GM23338 (cell line): ENCODE data around the gene AOAH. TPM values are rescaled to one million over a fixed set of nuclear protein-coding genes. Genes with fewer than 3 reads are reported as not detected.

ENCODE experiments used
- ATAC-seq: fragments of 200-7000 bp; cut with Tn5 transposase; 3 replicates; pipeline ENCODE4 v1.9.1; 2020
- DNase-seq: peaks from one replicate; pipeline ENCODE4 v3.0.0-alpha.2; 2015; ENCODE audit warnings: low spot score
- H2AFZ ChIP-seq: fragments of 200-600 bp; sonication (generic); 2 replicates; pipeline ENCODE4 v1.8.0; 2016; ENCODE audit warnings: antibody characterized with exemption, mild to moderate bottlenecking, moderate library complexity
- H3F3A ChIP-seq: fragments of 200-600 bp; sonication (generic); replicated peaks from 2 replicates; pipeline ENCODE4 v1.8.0; 2017; ENCODE audit warnings: antibody characterized with exemption, mixed run types, low read depth
- H3K27ac ChIP-seq: fragments of 200-600 bp; sonication (generic); 2 replicates; pipeline ENCODE4 v1.6.1; 2016; ENCODE audit warnings: low read depth
- H3K27me3 ChIP-seq: fragments of 200-600 bp; sonication (generic); 2 replicates; pipeline ENCODE4 v1.8.0; 2016; ENCODE audit warnings: mild to moderate bottlenecking, mixed run types, moderate library complexity; ENCODE audit not compliant: insufficient read depth
- H3K36me3 ChIP-seq: fragments of 200-600 bp; sonication (generic); 2 replicates; pipeline ENCODE4 v1.8.0; 2016; ENCODE audit warnings: mild to moderate bottlenecking; ENCODE audit not compliant: insufficient read depth
- H3K4me1 ChIP-seq: fragments of 200-600 bp; sonication (generic); 2 replicates; pipeline ENCODE4 v1.8.0; 2016; ENCODE audit warnings: mild to moderate bottlenecking, moderate library complexity; ENCODE audit not compliant: insufficient read depth
- H3K4me2 ChIP-seq: fragments of 200-600 bp; sonication (generic); 2 replicates; pipeline ENCODE4 v1.7.1; 2017; ENCODE audit warnings: mixed run types
- H3K4me3 ChIP-seq: fragments of 200-600 bp; sonication (generic); 2 replicates; pipeline ENCODE4 v1.6.1; 2016; ENCODE audit warnings: mixed run types
- H3K79me2 ChIP-seq: fragments of 200-600 bp; sonication (generic); replicated peaks from 2 replicates; pipeline ENCODE4 v1.8.0; 2017; ENCODE audit warnings: mild to moderate bottlenecking; ENCODE audit not compliant: insufficient read depth
- H3K9me2 ChIP-seq: fragments of 200-600 bp; sonication (generic); 2 replicates; pipeline ENCODE4 v1.8.0; 2017; ENCODE audit not compliant: insufficient read depth
- H4K20me1 ChIP-seq: fragments of 200-600 bp; sonication (generic); replicated peaks from 2 replicates; pipeline ENCODE4 v1.8.0; 2017; ENCODE audit warnings: mild to moderate bottlenecking; ENCODE audit not compliant: insufficient read depth
- H3K27ac Mint-ChIP-seq: 2 replicates; pipeline ENCODE4 v1.8.0; 2020; ENCODE audit warnings: inconsistent platforms, mild to moderate bottlenecking, moderate library complexity, mixed read lengths
- H3K27me3 Mint-ChIP-seq: 3 replicates; pipeline ENCODE4 v1.8.0; 2022; ENCODE audit warnings: low read depth, mild to moderate bottlenecking, moderate library complexity, mixed read lengths, inconsistent platforms; ENCODE audit not compliant: insufficient read depth, poor library complexity
- H3K36me3 Mint-ChIP-seq: 3 replicates; pipeline ENCODE4 v1.8.0; 2021; ENCODE audit warnings: low read depth, mild to moderate bottlenecking, inconsistent platforms, moderate library complexity, mixed read lengths
- H3K4me1 Mint-ChIP-seq: 3 replicates; pipeline ENCODE4 v1.8.0; 2020; ENCODE audit warnings: mild to moderate bottlenecking, inconsistent platforms, mixed read lengths
- H3K4me3 Mint-ChIP-seq: 3 replicates; pipeline ENCODE4 v1.8.0; 2021; ENCODE audit warnings: moderate library complexity, mild to moderate bottlenecking, inconsistent platforms, mixed read lengths
- H3K9me3 Mint-ChIP-seq: 3 replicates; pipeline ENCODE4 v1.8.0; 2020; ENCODE audit warnings: moderate library complexity, mild to moderate bottlenecking, inconsistent platforms, mixed read lengths
- CREB1 ChIP-seq: fragments of 250-450 bp; sonication (Bioruptor Pico); IDR thresholded peaks from 2 replicates; pipeline ENCODE4 v1.5.0; 2020; ENCODE audit warnings: low read depth, mild to moderate bottlenecking, moderate library complexity
- CTCF ChIP-seq, 2 experiments: fragments of 200-600 bp in 1 of 2; sonication (generic) in 1 of 2; conservative IDR thresholded peaks; 2 replicates each; pipeline versions ENCODE4 v1.5.1 to v1.6.1; 2016 to 2017; ENCODE audit warnings: antibody characterized with exemption in 2 of 2, low read depth in 2 of 2, mild to moderate bottlenecking in 2 of 2, moderate library complexity in 1 of 2
- JUNB ChIP-seq: IDR thresholded peaks from one replicate; pipeline ENCODE4 v1.6.1; 2016; ENCODE audit warnings: antibody characterized with exemption; ENCODE audit not compliant: unreplicated experiment
- NANOG ChIP-seq: IDR thresholded peaks from 2 replicates; pipeline ENCODE4 v1.6.1; 2016; ENCODE audit warnings: antibody characterized with exemption, borderline replicate concordance
- POLR2AphosphoS5 ChIP-seq: IDR thresholded peaks from 2 replicates; pipeline ENCODE4 v1.6.1; 2016; ENCODE audit warnings: antibody characterized with exemption, low read depth
- REST ChIP-seq: IDR thresholded peaks from one replicate; pipeline ENCODE4 v1.6.1; 2018; ENCODE audit warnings: antibody characterized with exemption; ENCODE audit not compliant: unreplicated experiment
- ZNF114 ChIP-seq: fragments of 250-450 bp; sonication (Bioruptor Pico); IDR thresholded peaks from 2 replicates; pipeline ENCODE4 v1.5.0; 2020; ENCODE audit warnings: mild to moderate bottlenecking, moderate library complexity
- ZNF331 ChIP-seq: fragments of 250-450 bp; sonication (Bioruptor Pico); IDR thresholded peaks from 2 replicates; pipeline ENCODE4 v1.5.0; 2020; ENCODE audit warnings: low read depth, mild to moderate bottlenecking, moderate library complexity
- polyA plus RNA-seq: library from polyadenylated mRNA; unstranded; fragments of >200 nt; fragmentation: Nextera tagmentation; extraction: Ambion mirVana; gene quantifications from 2 replicates; pipeline ENCODE4 v1.2.1, GENCODE V29; 2016
- total RNA-seq: library from RNA; depleted of rRNA; stranded (reverse); fragments of >200 nt; shearing (Covaris generic); gene quantifications from 2 replicates; pipeline ENCODE4 v1.2.3, GENCODE V29; 2014
- TF ChIP-seq, protein P1 (sequence below): fragments of 250-450 bp; sonication (Bioruptor Pico); IDR thresholded peaks from 2 replicates; pipeline ENCODE4 v1.5.0; 2020; ENCODE audit warnings: mild to moderate bottlenecking, moderate library complexity

AOAH gene
- total and polyA plus RNA-seq, 2 experiments from 2014 or later: not detected

GRCh38 chr7:36723291-36723690 lies 1.0 kb downstream of the AOAH start:
- no peak for TF ChIP-seq JUNB
- TF ChIP-seq ZNF114 (CRISPR knock-in tag): no peak
- H3F3A ChIP-seq: no peaks in the 10 kb centered on the region
- H3K4me2 ChIP-seq: no peak overlapping the region
- H3K36me3 ChIP-seq: no peaks in the 10 kb centered on the region
- peaks cover 2% of the 10 kb centered on the region for H3K27me3 Mint-ChIP-seq
- no peak overlapping the region for H3K27ac Mint-ChIP-seq
- no peak overlapping the region for H3K4me3 ChIP-seq
- peaks cover 9% of the 10 kb centered on the region; the same call in 1 of the 2 replicates for H3K9me2 ChIP-seq
- no peak overlapping the region for H3K27ac ChIP-seq
- no peaks in the 10 kb centered on the region for H3K27me3 ChIP-seq
- no peaks in the 10 kb centered on the region for H3K9me3 Mint-ChIP-seq
- no peaks in the 10 kb centered on the region for H3K36me3 Mint-ChIP-seq
- no peaks in the 10 kb centered on the region for H4K20me1 ChIP-seq
- H3K4me1 ChIP-seq: no peaks in the 10 kb centered on the region
- ATAC-seq (no peak), DNase-seq (no peak)
- no peak overlapping the region for H3K4me3 Mint-ChIP-seq
- H3K79me2 ChIP-seq: no peaks in the 10 kb centered on the region
- no peaks in the 10 kb centered on the region; the same call in 2 of the 3 replicates for H3K4me1 Mint-ChIP-seq
- H2AFZ ChIP-seq: no peak overlapping the region

DNA sequence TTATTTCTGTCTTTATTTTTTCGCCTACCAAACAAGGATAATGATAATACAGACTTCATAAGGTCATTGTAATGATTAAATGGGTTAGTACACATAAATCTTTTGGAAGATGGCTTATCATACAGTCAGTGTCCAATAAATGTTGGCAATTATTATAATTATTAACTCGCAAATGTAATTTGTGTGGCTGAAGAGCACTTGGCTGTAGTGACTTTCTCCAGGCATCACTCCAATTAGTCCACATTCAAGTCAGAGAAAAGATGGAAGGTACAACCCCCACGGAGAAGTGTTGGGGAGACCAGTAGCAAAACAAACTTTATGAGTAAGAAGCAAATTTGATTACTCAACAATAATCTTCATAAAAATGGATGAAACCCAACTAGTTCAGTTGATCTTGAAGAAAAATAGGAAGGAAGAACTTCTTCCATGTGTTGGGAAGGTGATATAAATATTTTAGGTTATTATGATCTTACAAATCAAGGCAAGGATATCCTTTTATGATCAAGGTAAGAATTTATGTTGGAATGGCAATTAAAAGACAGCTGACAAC lies 5.1 kb downstream of the AOAH start:
- Histone ChIP-seq H3K27ac (no peak overlapping the region), H3K4me1 (no peaks in the 10 kb centered on the region), H2AFZ (no peak overlapping the region), H3K4me3 (no peak overlapping the region), H3F3A (no peaks in the 10 kb centered on the region), H3K9me2 (peaks cover 9% of the 10 kb centered on the region; the same call in 1 of the 2 replicates), H3K36me3 (no peaks in the 10 kb centered on the region), H3K4me2 (no peak overlapping the region), H4K20me1 (no peaks in the 10 kb centered on the region), H3K79me2 (no peaks in the 10 kb centered on the region), H3K27me3 (no peaks in the 10 kb centered on the region)
- H3K27me3 Mint-ChIP-seq: peaks cover 1% of the 10 kb centered on the region
- no peak for ATAC-seq
- H3K9me3 Mint-ChIP-seq: no peaks in the 10 kb centered on the region
- H3K4me1 Mint-ChIP-seq: no peaks in the 10 kb centered on the region
- H3K27ac Mint-ChIP-seq: no peak overlapping the region
- no peak for DNase-seq
- H3K4me3 Mint-ChIP-seq: no peak overlapping the region
- no peaks in the 10 kb centered on the region for H3K36me3 Mint-ChIP-seq
- no peak for TF ChIP-seq NANOG
- TF ChIP-seq, protein P1, sequence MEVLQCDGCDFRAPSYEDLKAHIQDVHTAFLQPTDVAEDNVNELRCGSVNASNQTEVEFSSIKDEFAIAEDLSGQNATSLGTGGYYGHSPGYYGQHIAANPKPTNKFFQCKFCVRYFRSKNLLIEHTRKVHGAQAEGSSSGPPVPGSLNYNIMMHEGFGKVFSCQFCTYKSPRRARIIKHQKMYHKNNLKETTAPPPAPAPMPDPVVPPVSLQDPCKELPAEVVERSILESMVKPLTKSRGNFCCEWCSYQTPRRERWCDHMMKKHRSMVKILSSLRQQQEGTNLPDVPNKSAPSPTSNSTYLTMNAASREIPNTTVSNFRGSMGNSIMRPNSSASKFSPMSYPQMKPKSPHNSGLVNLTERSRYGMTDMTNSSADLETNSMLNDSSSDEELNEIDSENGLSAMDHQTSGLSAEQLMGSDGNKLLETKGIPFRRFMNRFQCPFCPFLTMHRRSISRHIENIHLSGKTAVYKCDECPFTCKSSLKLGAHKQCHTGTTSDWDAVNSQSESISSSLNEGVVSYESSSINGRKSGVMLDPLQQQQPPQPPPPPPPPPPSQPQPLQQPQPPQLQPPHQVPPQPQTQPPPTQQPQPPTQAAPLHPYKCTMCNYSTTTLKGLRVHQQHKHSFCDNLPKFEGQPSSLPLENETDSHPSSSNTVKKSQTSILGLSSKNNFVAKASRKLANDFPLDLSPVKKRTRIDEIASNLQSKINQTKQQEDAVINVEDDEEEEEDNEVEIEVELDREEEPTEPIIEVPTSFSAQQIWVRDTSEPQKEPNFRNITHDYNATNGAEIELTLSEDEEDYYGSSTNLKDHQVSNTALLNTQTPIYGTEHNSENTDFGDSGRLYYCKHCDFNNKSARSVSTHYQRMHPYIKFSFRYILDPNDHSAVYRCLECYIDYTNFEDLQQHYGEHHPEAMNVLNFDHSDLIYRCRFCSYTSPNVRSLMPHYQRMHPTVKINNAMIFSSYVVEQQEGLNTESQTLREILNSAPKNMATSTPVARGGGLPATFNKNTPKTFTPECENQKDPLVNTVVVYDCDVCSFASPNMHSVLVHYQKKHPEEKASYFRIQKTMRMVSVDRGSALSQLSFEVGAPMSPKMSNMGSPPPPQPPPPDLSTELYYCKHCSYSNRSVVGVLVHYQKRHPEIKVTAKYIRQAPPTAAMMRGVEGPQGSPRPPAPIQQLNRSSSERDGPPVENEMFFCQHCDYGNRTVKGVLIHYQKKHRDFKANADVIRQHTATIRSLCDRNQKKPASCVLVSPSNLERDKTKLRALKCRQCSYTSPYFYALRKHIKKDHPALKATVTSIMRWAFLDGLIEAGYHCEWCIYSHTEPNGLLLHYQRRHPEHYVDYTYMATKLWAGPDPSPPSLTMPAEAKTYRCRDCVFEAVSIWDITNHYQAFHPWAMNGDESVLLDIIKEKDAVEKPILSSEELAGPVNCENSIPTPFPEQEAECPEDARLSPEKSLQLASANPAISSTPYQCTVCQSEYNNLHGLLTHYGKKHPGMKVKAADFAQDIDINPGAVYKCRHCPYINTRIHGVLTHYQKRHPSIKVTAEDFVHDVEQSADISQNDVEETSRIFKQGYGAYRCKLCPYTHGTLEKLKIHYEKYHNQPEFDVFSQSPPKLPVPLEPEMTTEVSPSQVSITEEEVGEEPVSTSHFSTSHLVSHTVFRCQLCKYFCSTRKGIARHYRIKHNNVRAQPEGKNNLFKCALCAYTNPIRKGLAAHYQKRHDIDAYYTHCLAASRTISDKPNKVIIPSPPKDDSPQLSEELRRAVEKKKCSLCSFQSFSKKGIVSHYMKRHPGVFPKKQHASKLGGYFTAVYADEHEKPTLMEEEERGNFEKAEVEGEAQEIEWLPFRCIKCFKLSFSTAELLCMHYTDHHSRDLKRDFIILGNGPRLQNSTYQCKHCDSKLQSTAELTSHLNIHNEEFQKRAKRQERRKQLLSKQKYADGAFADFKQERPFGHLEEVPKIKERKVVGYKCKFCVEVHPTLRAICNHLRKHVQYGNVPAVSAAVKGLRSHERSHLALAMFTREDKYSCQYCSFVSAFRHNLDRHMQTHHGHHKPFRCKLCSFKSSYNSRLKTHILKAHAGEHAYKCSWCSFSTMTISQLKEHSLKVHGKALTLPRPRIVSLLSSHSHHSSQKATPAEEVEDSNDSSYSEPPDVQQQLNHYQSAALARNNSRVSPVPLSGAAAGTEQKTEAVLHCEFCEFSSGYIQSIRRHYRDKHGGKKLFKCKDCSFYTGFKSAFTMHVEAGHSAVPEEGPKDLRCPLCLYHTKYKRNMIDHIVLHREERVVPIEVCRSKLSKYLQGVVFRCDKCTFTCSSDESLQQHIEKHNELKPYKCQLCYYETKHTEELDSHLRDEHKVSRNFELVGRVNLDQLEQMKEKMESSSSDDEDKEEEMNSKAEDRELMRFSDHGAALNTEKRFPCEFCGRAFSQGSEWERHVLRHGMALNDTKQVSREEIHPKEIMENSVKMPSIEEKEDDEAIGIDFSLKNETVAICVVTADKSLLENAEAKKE: no peak
- no peak for TF ChIP-seq ZNF331 (CRISPR knock-in tag)
- TF ChIP-seq CREB1: no peak
- TF ChIP-seq REST: no peak
- TF ChIP-seq JUNB: no peak
- no peak for TF ChIP-seq CTCF (conservative IDR thresholded peaks at IDR 0.05; ENCODE audit: low read depth in 2 of 2)
- TF ChIP-seq POLR2AphosphoS5: no peak
- no peak for TF ChIP-seq ZNF114 (CRISPR knock-in tag)
